Stimulated activated naive CD8-positive, alpha-beta T cell treated with anti-CD3 and anti-CD28 coated beads, Interleukin-15, Interleukin-2, amounts not matched to agents 100 U/mL and 50 U/mL, for 24 hours (primary cell): Measurements from ENCODE around the gene ZMYND11.
"Not testable (repeated sequence)": the region's sequence is repeated elsewhere in the genome, so short reads cannot be mapped to it uniquely, and the experiment has no call there.

ENCODE experiments used
- ATAC-seq: fragments of 150-1000 bp; cut with Tn5 transposase; one replicate; pipeline ENCODE4 v1.10.0; 2021
- DNase-seq: peaks from one replicate; pipeline ENCODE4 v3.0.0; 2021

Gene ZMYND11

DNA sequence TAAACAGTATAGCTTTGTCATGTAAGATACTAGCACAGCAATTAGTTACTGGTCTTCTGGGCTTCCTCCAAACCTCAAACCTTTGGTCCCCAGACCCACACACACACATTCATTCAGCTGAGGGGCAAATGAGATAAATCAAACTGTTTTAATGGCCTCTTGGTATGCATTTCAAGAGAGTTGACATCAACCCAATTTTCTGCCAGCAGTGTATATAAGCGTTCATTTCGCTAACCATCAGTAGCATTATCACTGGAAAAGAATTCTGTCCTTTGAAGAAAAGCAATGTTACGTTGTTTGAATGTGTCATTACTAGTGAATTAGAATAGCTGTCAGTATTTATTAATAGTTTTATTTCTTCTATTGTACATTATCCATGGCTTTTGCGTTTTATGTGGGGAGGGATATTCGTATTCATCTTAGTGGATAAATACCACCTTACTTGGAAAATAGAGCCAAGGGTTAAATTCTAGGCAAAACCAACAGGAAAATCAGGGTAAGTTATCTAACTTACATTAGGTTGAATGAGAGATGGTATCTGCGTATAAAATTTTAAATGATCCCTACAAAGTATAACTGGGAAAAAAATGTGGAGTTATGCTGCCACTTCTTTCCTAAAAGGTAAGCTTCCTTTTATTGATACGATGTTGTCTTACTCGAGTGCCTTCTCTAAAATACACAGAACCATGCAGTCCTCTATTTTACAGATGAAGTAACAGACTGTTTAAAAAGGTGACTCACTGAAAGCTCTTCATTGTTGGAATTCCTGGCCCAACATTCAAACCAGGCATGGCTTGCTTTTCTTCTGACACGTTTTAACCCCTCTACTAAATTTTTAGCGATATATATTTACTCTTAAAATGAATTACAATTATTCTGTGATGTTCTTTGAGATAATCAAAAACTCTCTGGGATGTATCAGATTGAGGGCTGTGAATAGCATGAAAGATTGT lies 2.0 kb upstream of the ZMYND11 start:
- DNase-seq (no peak), ATAC-seq (no peak)

DNA sequence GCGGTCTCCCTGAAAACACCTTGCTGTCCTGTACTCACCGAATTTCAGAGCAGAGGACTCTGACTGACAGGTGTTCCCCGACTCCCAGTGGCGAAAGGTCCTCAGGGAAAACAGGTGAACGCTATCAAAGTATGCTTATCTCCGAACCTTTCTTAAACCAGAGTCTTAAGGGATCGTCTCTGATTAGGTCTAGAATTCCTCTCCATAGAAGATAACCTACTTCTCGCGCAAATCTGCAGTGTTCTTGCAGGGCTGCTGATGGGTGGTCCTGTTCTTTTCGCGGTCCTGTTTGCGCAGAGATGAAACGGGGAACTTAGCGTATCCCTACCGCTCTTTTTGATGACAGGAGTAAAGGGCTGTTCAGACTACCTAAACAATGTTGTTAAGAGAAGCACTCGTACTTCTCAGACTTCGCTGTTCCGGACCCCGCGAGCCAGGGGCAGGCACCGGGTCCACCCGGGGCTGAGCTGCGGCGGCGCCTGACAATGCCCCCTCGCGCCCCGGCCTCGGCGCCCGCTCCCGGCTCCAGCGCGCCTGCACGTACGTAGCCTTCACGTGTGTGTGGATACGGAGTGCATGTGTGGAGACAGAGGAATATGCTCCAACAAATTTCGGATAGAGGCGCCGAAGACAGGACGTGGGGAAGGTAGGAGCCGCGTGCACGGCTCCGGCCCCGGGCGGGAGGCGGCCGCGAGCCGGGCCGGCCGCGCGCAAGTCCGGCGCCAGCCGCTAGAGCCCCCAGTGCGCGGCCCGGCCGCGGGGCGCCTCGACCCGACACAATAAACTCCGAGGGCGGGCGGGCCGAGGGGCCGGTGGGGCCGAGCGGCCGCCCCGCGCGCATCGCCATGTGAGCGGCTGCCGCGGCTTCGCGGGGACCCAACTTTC lies 766 bp upstream of the ZMYND11 start:
- peak; percentile 21 for ATAC-seq
- peak; percentile 48 for DNase-seq

DNA sequence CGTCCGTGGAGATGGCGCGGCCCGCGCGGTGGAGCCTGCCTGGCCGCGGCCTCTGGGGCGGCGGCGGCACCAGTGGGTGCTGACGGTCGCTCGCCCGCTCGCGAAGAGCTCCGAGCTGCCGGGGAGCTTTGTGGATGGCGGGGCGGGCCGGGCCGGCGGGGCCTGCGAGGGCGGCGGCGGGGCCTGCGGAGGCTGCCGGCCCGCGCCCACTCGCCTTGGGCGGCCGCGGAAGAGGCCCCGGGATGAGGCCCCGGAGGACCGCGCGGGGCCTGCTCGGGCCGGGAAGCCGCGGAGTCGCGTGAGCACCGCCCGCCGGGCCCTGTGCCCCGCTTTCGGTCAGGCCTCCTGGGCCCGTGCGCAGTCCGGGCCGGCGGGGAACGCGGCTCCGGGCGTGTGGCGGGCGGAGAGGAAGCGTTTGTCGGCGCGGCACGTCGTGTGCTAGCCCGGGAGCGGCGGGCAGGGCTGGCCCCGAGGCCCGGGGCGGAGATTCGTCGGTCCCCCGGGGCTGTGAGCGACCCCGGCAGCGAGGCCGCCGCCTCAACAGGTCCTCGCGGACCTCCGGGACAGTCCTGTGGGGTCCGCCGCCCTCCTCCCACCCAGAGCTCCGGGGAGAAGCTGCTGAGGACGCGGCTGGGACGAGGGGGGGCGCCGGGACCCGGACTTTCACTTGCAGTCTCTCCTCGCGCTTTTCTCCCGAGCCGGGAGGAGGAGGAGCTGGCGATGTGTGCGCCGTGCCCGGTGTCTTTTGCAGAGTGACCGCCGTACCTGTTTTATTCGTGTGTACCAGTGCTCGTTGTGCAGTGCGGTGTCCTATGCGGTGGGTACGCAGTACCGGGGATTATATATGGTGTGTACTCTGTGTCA lies 578 bp downstream of the ZMYND11 start:
- ATAC-seq: peak; percentile 36
- DNase-seq: peak; percentile 71

DNA sequence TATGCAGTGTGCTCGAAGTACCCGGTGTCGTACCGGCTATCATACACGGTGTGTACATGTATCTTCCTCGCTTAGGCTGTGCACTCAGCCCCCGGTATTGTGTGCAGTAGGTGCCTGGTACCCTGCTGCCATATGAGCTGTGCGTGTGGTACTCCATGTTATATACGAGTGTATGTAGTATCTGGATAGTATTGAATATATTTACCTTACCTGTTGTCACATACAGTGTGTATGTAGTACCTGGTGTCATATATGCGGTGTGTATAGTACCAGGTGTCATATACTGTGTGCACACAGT lies 1.2 kb downstream of the ZMYND11 start:
- ATAC-seq (peak; percentile 48), DNase-seq (no peak)

GRCh38 chr10:137031-137430 lies 1.8 kb downstream of the ZMYND11 start:
- DNase-seq (peak; percentile 57), ATAC-seq (peak; percentile 44)

- ATAC-seq (no peak), DNase-seq (no peak)
Measured at GRCh38 chr10:137606-138005, 2.4 kb downstream of the ZMYND11 start.

DNA sequence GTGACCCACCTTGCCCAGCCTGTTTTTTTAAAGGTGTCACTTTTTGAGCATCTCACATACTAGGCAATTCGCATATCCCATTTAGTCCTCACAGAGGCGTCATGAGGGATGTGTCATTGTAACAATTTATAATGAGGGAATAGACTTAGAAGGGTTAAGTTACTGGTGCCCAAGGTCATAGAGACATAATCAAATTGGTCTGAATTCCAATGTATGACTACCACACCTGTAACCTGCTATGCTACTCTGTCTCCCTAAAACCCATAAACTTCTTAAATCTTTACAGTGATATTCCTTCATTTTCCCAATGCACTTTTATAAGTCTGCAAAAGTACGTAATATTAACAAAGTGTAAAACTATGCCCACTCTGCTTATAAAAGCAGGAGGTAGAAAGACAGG lies 7.1 kb downstream of the ZMYND11 start:
- DNase-seq: no peak

DNA sequence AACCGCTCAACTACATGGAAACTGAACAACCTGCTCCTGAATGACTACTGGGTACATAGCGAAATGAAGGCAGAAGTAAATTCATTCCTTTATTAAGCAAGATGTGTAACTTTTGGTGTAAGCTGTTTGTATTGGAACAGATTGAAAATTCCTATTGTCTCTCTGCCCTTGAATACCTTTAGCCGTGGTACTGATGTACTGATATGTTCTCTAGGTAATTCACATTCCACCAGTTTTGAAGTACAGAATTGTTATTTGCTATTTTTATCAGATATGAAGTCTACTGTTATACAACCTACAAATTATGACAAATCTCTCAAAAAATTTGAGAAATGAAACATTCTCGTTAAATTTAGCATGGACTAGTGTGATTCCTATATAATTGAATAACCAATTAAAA lies 17.7 kb downstream of the ZMYND11 start:
- DNase-seq: no peak
- ATAC-seq: no peak

More for the DNA sequence above, 7.1 kb downstream of the ZMYND11 start:
- ATAC-seq: no peak

GRCh38 chr10:154348-154747 lies 19.1 kb downstream of the ZMYND11 start:
- ATAC-seq (no peak), DNase-seq (no peak)

DNA sequence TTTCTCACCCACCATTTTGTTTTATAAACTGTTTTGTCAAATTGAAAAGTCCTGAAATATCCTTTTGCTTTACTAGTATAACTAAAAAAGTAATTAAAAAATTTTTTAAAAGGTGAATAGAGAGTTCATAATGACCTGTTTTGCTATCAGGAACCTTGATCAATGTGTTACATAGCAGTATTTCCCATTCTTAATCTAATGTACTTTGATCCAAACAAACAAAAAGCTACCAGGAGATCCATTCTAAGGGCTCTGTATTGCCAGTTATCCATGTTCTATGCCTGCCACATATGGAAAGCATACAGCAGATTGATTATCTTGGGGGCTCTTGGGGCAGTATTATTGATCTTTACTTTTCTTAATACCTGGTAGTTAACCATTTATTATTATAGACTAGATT lies 32.1 kb downstream of the ZMYND11 start:
- ATAC-seq (no peak), DNase-seq (no peak)

DNA sequence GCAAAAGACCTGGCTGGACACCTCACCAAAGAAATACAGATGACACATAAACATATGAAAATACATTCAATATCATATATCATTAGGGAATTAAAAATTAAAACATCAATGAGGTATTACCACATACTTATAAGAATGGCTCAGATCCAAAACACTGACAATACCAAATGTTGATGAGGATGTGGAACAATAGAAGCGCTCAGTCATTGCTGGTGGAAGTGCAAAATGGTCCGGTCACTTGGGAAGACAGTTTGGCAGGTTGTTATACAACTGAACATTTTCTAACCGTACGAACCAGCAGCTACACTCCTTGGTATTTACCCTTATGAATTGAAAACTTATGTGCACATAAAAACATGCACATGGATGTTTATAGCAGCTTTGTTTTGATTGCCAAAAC lies 38.5 kb downstream of the ZMYND11 start:
- no peak for DNase-seq
- no peak for ATAC-seq

DNA sequence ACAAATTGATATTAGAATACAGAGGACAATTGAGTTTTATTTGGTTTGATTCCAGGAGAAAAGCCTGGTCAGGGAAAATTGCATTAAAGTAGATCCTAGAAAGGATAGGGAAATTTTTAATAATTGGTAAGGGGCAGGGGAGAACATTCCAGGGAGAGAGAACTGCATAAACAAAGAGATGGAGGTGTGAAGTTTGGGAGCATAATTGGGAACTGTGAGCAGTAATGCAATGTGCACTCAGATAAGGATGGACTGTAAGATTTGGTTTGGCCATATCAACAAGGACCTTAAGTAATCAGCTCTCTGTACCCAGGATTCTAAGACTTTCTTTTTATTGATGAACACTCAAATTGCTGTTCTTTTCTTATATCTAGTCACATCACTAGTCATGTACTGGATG lies 41.4 kb downstream of the ZMYND11 start:
- ATAC-seq (no peak), DNase-seq (no peak)

DNA sequence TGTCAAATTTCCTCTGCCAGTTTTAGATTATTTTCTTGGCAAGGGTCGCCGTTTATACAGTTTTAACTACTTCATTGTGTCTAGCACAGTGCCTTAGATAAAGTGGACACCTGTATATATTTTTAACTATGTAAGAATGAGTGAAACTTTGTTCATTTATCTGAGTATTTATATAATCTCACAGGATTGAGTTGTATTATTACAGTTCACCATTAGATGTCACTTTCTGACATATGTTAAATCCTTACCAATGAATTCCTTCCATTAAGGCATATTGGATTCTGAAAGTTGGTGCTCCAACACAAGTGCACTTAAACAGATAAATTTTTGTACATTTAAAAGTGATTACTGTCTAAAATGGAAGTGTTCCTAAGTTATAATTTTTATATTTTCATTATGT lies 43.0 kb downstream of the ZMYND11 start:
- ATAC-seq: no peak
- DNase-seq: no peak

DNA sequence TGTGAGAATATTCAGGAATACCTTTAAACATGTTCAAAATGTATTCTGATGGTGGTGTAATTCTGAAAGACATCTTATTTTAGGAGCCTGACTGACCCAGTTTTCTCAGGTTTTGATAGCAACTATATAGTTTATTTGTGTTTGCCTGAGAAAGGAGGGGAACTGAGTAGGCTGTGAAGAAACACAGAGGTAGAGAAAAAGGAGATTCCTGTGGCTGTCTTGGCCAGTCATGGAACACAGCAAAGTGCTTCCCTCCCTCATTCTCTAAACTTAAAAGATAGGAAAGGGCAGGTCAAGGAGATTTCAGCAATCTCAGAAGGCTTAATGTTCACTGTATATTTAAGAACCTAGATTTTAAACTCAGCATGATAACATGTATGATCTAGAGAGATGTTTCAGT lies 43.5 kb downstream of the ZMYND11 start:
- ATAC-seq: no peak
- no peak for DNase-seq

- DNase-seq (no peak), ATAC-seq (peak; percentile 83)
Measured at GRCh38 chr10:182441-183201, 47.4 kb downstream of the ZMYND11 start.

GRCh38 chr10:184174-184573 lies 48.9 kb downstream of the ZMYND11 start:
- ATAC-seq (no peak), DNase-seq (no peak)

GRCh38 chr10:184911-185310 lies 49.7 kb downstream of the ZMYND11 start:
- no peak for ATAC-seq
- no peak for DNase-seq

- not testable (repeated sequence) for ATAC-seq, DNase-seq
Measured at GRCh38 chr10:185571-185970, 50.3 kb downstream of the ZMYND11 start.

DNA sequence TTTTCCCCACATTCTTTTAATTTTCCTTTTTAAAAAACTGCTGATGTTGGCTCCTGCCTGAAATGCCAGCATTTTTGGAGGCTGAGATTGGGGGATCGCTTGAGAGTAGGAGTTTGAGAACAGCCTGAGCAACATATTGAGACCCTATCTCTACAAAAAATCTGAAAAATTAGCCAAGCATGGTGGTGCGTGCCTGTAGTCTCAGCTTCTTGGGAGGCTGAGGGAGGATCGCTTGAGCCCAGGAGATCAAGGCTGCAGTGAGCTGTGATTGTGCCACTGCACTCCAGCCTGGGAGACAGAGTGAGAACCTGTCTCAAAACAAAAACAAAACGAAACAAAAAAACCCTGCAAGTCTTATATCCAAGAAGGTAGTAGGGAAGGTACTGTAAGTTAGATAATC lies 51.7 kb downstream of the ZMYND11 start:
- DNase-seq (no peak), ATAC-seq (no peak)

DNA sequence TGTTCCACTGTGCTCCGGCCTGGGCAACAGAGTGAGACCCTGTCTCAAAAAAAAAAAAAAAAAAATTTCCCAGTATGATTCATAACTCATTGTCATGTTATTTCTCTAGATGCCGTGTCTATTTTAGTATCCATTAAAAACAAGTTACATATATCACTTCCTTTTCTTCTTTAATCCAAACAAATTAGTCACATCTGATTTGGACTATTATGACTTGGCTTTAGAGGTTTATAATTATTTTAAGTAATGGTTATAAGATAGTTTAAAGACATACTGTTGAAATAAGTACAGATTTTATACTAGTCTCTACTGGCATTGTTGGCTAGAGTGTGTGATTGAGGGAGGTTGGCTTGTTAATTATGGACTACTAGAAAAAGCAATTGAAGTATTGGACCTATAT lies 53.3 kb downstream of the ZMYND11 start:
- DNase-seq (no peak), ATAC-seq (no peak)

DNA sequence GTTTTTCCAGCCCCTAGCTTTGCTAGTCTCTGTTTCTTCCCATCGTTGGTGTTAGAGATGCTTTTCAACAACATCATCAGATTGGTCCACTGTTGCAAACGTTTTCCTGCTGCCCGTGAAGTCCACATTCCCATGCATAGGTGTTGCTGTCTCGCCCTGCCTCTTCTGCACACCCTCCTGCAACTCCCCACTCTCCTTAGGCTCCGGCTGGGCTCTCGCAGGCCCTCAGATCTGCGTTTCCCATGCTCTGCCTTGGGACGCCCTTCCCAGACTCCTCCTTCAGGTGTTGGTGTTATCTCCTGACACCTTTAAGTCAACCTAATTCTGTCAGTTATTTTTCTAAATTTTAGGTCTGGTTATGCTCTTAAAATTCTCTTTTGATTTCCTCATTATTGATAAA lies 55.0 kb downstream of the ZMYND11 start:
- DNase-seq (no peak), ATAC-seq (no peak)
